GM19023 (cell line): ENCODE data around the gene SWAP70.
"Not testable (repeated sequence)": the region's sequence is repeated elsewhere in the genome, so short reads cannot be mapped to it uniquely, and the experiment has no call there.

Source experiments
- ATAC-seq: cut with Tn5 transposase; IDR thresholded peaks from one replicate; pipeline ENCODE4 v1.9.1; 2021; ENCODE audit warnings: mild to moderate bottlenecking, moderate library complexity; ENCODE audit not compliant: unreplicated experiment

Gene SWAP70

GRCh38 chr11:9719566-9720289, 55.9 kb downstream of the SWAP70 start:
- ATAC-seq, result no peak

GRCh38 chr11:9720290-9720630, 56.4 kb downstream of the SWAP70 start:
- ATAC-seq, result no peak

GRCh38 chr11:9722023-9722422, 58.1 kb downstream of the SWAP70 start:
- ATAC-seq, result no peak

- no peak for ATAC-seq
These were observed 59.0 kb downstream of the SWAP70 start for GRCh38 chr11:9722893-9723292.

GRCh38 chr11:9726321-9727022, 62.6 kb downstream of the SWAP70 start:
- ATAC-seq, result no peak

- no peak for ATAC-seq
These were observed 64.2 kb downstream of the SWAP70 start for GRCh38 chr11:9728058-9728457.

- no peak for ATAC-seq
These were observed 67.4 kb downstream of the SWAP70 start for GRCh38 chr11:9731256-9731655.

GRCh38 chr11:9732453-9732852, 68.6 kb downstream of the SWAP70 start:
- ATAC-seq, result no peak

- ATAC-seq, result no peak
These were observed 69.3 kb downstream of the SWAP70 start for GRCh38 chr11:9733212-9733611.

GRCh38 chr11:9735236-9735635, 71.4 kb downstream of the SWAP70 start:
- ATAC-seq, result no peak

- no peak for ATAC-seq
These were observed 72.0 kb downstream of the SWAP70 start for GRCh38 chr11:9735919-9736318.

- ATAC-seq, result no peak
These were observed 72.5 kb downstream of the SWAP70 start for GRCh38 chr11:9736365-9736764.

GRCh38 chr11:9738116-9738515, 74.2 kb downstream of the SWAP70 start:
- no peak for ATAC-seq

- ATAC-seq, result no peak
These were observed 74.8 kb downstream of the SWAP70 start for GRCh38 chr11:9738707-9739106.

- ATAC-seq, result peak; percentile 54
These were observed 75.4 kb downstream of the SWAP70 start for GRCh38 chr11:9739123-9739900.

GRCh38 chr11:9740202-9740883, 76.5 kb downstream of the SWAP70 start:
- no peak for ATAC-seq

GRCh38 chr11:9741260-9741659, 77.4 kb downstream of the SWAP70 start:
- ATAC-seq, result no peak

- ATAC-seq, result not testable (repeated sequence)
These were observed 79.6 kb downstream of the SWAP70 start for GRCh38 chr11:9743512-9743911.

- no peak for ATAC-seq
These were observed 81.7 kb downstream of the SWAP70 start for GRCh38 chr11:9745411-9746211.

GRCh38 chr11:9747229-9747628, 83.4 kb downstream of the SWAP70 start:
- ATAC-seq, result no peak
